C4-2B (cell line): ENCODE results near the gene ATM.
"Not testable (repeated sequence)": the region's sequence is repeated elsewhere in the genome, so short reads cannot be mapped to it uniquely, and the experiment has no call there.

ENCODE experiments used
- ZFX ChIP-seq: fragments of 450-650 bp; IDR thresholded peaks from 2 replicates; pipeline ENCODE4 v1.6.1; 2017
- TF ChIP-seq, protein P1 (sequence below): fragments of 450-650 bp; conservative IDR thresholded peaks from 2 replicates; pipeline ENCODE4 v1.5.1; 2017; ENCODE audit warnings: mild to moderate bottlenecking

DNA sequence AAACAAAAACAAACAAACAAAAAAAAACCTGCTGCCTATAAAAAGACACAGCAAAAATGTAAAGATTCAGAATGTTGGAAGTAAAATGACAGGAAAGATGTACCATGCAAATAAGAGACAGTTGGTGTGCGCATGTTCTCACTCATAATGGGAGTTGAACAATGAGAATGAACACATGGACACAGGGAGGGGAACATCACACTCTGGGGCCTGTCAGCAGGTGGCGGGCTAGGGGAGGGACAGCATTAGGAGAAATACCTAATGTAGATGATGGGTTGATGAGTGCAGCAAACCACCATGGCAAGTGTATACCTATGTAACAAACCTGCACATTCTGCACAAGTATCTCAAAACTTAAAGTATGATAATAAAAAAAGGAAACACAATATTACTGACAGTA, 194.7 kb downstream of the ATM start:
- TF ChIP-seq, protein P1, sequence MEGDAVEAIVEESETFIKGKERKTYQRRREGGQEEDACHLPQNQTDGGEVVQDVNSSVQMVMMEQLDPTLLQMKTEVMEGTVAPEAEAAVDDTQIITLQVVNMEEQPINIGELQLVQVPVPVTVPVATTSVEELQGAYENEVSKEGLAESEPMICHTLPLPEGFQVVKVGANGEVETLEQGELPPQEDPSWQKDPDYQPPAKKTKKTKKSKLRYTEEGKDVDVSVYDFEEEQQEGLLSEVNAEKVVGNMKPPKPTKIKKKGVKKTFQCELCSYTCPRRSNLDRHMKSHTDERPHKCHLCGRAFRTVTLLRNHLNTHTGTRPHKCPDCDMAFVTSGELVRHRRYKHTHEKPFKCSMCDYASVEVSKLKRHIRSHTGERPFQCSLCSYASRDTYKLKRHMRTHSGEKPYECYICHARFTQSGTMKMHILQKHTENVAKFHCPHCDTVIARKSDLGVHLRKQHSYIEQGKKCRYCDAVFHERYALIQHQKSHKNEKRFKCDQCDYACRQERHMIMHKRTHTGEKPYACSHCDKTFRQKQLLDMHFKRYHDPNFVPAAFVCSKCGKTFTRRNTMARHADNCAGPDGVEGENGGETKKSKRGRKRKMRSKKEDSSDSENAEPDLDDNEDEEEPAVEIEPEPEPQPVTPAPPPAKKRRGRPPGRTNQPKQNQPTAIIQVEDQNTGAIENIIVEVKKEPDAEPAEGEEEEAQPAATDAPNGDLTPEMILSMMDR: peak; percentile 78
- not testable (repeated sequence) for TF ChIP-seq ZFX
